ENCODE measurements around the gene OR51M1.

- TF ChIP-seq CTCF (IDR thresholded peaks at IDR 0.05) (no peak), POLR2AphosphoS5 (IDR thresholded peaks at IDR 0.05; ENCODE audit: insufficient read depth in 1 of 2, low read depth in 1 of 2) (no peak), POLR2A (IDR thresholded peaks at IDR 0.05) (no peak)
Measured at GRCh38 chr11:5421811-5422210, 38.2 kb downstream of the OR51M1 start, which contains the start of gene OR51Q1.
